HG02610 (cell line): ENCODE measurements around the gene IL3.

Source experiments
- ATAC-seq: cut with Tn5 transposase; IDR thresholded peaks from one replicate; pipeline ENCODE4 v1.9.1; 2021; ENCODE audit warnings: mild to moderate bottlenecking, moderate library complexity; ENCODE audit not compliant: unreplicated experiment

IL3 gene

GRCh38 chr5:132072070-132072469 lies 11.6 kb downstream of the IL3 start:
- ATAC-seq: no peak

DNA sequence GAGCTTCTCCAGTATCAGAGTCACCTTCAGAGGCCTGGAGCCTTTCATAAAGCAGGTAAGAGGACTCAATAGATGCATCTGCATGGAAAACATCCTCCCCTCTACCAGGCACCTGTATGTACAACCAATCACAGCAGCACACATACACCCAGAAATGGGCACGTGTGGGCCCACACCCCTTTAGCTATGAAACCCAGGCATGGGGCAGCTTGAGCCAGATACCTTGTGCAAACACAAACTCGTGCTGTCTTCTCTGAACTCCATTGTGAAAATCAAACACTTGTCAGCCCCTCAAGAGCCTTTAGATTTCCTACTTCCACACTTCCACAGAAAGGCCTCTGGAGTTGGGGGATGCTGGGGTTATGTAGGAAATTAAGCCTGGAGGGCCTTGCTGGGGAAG lies 12.1 kb downstream of the IL3 start:
- ATAC-seq: no peak

GRCh38 chr5:132073231-132074013 lies 13.0 kb downstream of the IL3 start, which contains the start of gene CSF2:
TSS of gene CSF2 (plus strand) at chr5:132073789. CDS start at chr5:132073824, 35 bp downstream.
- no peak for ATAC-seq

DNA sequence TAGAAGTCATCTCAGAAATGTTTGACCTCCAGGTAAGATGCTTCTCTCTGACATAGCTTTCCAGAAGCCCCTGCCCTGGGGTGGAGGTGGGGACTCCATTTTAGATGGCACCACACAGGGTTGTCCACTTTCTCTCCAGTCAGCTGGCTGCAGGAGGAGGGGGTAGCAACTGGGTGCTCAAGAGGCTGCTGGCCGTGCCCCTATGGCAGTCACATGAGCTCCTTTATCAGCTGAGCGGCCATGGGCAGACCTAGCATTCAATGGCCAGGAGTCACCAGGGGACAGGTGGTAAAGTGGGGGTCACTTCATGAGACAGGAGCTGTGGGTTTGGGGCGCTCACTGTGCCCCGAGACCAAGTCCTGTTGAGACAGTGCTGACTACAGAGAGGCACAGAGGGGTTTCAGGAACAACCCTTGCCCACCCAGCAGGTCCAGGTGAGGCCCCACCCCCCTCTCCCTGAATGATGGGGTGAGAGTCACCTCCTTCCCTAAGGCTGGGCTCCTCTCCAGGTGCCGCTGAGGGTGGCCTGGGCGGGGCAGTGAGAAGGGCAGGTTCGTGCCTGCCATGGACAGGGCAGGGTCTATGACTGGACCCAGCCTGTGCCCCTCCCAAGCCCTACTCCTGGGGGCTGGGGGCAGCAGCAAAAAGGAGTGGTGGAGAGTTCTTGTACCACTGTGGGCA lies 13.8 kb downstream of the IL3 start:
- no peak for ATAC-seq

- ATAC-seq: no peak
These were observed 14.6 kb downstream of the IL3 start for GRCh38 chr5:132074772-132075718.

DNA sequence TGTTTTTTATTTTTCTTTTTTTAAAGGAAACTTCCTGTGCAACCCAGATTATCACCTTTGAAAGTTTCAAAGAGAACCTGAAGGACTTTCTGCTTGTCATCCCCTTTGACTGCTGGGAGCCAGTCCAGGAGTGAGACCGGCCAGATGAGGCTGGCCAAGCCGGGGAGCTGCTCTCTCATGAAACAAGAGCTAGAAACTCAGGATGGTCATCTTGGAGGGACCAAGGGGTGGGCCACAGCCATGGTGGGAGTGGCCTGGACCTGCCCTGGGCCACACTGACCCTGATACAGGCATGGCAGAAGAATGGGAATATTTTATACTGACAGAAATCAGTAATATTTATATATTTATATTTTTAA lies 15.2 kb downstream of the IL3 start:
- no peak for ATAC-seq

GRCh38 chr5:132076202-132076830 lies 15.9 kb downstream of the IL3 start:
- ATAC-seq: no peak

- no peak for ATAC-seq
These were observed 16.5 kb downstream of the IL3 start for GRCh38 chr5:132076983-132077382.

DNA sequence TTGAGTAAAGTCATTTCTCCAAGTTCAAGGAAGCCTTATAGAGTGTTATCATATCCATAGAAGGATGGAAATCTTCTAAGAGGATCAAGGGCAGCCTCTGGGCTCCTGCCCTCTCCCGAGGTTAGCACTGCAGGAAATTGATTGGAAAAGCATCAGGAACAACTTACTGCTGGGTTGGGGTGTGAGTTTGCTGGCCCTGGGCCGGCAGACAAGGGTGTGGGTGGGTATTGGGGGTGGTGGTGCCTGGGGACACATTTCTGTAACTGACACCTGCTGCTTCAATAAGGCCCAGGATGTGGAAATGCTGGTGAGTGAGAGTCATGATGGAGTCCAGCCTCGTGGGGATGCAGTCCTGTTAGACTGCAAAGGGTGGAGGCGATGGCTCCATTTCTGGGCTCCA lies 18.6 kb downstream of the IL3 start:
- ATAC-seq: no peak

DNA sequence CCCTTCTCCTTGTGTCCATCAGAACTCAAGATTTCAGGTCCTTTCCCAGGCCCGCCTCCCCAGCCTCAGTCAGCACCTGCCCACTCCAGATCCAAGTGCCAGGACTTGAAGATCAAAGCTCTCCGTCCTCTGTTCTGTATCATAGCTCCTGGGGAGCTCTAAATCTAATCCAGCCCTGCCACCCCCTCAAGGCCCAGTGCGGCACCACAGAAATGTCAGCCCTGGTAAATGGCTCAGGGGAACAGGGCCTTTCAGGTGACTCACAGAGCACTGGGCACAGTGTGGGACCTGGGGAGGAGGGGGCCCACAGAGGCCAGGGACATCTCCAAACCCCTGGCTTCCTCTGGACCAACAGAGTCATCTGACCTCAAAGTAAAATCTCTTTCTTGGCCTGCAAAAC lies 19.2 kb downstream of the IL3 start:
- no peak for ATAC-seq

GRCh38 chr5:132080595-132080994 lies 20.1 kb downstream of the IL3 start:
- ATAC-seq: no peak

DNA sequence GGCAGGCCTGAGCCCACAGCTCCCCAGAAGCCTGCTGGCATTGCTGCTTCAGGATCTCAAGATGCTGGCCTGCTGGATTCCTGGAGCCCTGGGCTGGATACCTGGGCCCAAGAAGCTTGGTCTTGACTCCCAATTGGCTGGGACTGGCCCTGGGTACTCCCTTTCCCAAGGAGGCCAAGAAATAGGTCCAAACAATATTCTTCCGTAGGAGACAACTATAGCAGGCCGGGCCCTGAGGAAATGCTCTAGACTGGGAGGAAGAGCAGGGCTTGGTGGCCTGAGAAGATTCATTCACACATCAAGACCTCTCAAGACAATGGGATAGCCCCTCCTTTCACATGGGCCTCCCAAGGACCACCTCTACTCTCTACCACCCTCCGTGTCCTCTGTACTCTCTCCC lies 21.0 kb downstream of the IL3 start:
- no peak for ATAC-seq

- no peak for ATAC-seq
These were observed 22.0 kb downstream of the IL3 start for GRCh38 chr5:132082329-132083023.

DNA sequence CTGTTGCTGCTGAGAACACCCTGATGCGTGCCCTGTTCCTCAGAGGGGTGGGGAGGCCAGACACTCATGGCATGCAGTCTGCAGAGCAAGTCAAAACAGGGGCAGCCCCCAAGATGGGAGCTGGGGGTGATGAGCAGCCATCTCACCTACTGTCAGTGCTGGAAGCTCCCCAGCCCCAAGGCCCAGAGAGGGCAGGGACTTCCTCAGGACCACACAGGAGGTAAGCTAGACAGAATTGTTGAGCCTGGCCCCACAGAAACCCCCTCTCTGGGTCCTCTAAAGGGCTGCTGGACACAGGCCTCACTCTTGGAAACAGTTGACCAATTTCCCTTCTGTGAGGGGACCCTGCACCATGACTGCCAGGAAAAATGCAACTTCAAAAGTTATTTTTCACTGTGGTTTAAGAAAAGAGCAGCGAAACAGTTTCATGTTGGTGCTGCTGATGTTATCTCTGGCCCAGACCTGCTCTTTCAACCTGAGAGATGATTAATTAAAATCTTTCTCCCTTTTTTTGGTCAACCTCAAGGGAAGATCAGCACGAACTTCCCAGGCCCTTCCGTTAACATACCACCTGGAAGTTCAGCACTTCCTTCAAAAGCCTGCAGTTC lies 22.7 kb downstream of the IL3 start:
- ATAC-seq: no peak

GRCh38 chr5:132085686-132086085 lies 25.2 kb downstream of the IL3 start:
- no peak for ATAC-seq

DNA sequence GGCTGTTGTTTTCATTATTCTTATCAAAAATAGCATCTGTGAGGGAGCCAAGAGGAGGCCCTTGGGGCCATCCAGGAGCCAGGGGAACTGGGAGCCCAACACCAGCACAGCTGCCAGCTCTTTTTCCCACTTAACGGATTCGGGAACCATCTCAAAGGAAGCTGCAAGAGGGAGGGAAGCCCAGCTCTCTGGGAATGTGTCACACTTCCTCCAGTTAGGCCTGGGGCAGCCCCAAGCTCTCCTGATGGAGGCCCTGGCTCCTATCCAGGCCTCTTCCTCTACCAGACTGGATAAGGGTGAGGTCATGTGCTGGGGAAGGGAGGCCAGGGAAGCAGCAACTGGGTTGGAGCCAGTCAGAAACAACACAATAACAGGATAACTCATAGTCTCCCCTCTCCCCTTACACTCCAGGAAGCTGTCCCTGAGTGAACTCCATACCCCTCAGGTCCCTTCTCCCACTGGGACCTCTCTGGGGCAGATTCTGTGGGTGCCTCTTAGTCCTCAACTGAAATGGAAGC lies 25.9 kb downstream of the IL3 start:
- no peak for ATAC-seq

DNA sequence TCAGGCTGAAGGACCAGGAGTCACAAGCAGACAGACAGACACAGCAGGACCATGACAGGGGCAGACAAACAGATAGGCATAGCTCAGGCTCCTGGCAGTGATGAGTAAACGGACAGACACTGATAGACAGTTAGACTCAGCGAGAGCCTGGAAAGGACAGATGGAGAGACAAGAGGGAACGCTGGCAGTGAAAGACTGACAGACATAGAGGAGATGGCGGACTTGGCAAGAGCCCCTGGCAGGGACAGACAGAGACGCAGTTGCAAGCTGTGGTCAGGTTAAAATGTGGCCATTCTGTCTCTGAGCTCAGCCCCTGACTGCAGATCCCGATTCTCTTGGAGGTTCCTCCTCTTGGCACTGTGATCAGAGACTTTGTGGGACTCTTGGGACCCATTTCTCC lies 26.7 kb downstream of the IL3 start:
- no peak for ATAC-seq

DNA sequence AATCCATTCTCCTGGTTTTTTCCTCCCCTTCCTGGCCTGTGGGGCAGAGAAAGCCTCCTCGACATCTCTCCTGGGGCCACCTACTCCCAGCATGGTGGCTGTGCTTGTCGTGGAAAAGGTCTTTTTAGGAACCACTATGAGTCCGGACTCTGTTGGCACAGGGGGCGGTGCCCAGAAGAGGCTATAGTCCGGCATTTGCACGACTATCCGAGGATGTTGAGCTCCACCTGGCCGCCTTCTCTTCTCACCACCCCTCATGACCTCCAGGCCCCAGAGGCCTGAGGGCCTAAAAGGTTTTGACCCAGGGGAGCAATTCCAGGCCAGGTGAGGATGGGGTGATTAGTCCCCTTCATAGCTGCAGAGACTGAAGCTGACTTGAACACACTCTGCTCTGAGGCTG lies 27.2 kb downstream of the IL3 start:
- no peak for ATAC-seq

DNA sequence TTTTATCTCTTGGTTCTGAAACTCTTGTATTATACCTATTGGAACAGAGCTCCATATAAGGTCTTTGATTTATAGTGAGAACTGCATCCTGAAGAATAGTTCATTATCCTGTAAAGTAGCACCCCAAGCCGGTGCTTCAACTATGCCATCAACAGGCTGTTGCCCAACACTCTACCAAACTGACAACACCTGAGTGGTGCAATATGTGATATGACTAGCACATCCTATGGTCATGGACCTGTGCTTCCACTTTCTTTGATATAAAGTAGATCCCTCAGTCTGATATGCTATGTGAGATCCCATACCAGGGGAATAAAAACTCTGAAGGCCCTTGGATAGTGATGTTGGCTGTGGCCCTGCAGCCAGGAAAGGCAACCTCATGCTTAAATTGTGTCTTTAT lies 28.9 kb downstream of the IL3 start:
- ATAC-seq: no peak

- ATAC-seq: no peak
These were observed 29.7 kb downstream of the IL3 start for GRCh38 chr5:132090107-132090506.
